ENCODE data around the gene TNRC18.

TNRC18 gene

DNA sequence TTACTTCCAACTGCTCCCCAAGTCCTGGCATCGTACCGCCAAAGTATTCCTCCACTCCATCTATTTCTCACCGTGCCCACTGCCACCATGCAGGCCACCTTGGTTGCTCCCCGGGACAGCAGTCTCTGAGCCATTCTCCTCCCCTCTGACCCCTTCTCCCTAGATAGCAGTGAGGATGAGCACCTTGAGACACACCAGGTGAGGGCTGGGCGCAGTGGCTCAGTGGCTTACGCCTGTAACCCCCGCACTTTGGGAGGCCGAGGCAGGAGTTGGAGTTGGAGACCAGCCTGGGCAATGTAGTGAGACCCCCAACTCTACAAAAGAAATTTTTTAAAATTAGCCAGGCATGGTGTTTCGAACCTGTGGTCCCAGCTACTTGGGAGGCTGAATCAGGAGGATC, 136.7 kb downstream of the TNRC18 start:
- ATAC-seq (ENCODE audit: insufficient read depth, low read depth), result no peak

DNA sequence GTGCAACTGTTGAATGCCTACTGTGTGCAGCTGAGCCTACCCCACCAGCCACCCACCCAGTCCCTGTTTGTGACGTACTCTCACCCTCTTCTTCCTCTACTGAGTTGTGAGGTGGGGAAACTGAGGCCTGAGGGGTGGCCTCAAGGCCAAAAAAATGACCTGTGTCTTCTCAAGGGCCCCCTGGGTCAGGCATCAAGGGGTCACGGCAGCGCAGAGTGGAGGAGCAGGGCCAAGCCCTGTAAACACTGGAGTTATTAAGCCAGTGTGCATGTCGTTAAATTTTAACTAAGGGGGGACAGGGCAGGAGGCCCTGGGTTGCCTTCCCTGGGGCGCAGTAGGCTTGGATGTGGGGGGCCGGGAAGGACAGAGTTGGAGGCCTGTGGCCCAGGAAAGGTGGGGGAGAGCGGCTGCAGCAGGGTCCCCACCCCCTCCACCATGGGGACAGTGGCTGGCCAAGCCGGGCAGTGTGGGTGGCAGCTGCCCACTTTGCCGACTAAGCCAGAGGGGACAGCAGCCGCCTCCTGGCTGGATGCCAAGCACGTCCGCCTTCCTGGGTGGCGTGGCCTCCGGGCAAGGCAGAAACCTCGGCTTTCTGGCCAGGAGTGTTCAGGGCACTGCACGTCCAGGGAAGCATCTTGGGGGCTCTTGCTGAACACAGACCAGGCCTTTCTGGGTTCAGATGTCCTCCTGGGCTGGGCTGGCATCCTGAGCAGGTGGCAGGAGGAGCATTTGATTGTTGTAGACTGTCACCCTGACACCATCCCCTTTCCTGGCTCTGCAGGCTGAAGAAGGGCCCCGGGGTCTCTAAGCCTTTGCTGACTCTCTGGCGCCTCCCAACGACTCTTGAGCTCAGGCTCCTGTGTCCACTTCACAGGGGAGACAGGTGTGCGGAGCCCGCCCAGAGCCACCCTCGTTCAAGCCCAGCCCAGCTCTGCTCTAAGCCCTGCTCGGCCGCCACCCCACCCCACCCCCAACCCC, 139.0 kb downstream of the TNRC18 start:
- H3K9ac ChIP-seq (ENCODE audit: low read depth, low read length), result no peak overlapping the region
- H3K4me3 ChIP-seq (ENCODE audit: low read depth in 1 of 2, low read length in 2 of 2), result no peak overlapping the region
- no peaks in the 10 kb centered on the region for H3K4me1 ChIP-seq (ENCODE audit: insufficient read depth, low read length)
- no peaks in the 10 kb centered on the region for H4K20me1 ChIP-seq (ENCODE audit: insufficient read depth, low read length)
- H3K27me3 ChIP-seq (ENCODE audit: insufficient read depth, low read length, poor library complexity), result no peaks in the 10 kb centered on the region
- no peak for ATAC-seq (ENCODE audit: insufficient read depth, low read depth)
- H3K9me3 ChIP-seq (ENCODE audit: insufficient read depth, low read length, severe bottlenecking), result no peaks in the 10 kb centered on the region
- TF ChIP-seq EZH2 (IDR thresholded peaks at IDR 0.05; ENCODE audit: borderline replicate concordance, low read depth, low read length, severe bottlenecking), result no peak
- TF ChIP-seq, protein P1, sequence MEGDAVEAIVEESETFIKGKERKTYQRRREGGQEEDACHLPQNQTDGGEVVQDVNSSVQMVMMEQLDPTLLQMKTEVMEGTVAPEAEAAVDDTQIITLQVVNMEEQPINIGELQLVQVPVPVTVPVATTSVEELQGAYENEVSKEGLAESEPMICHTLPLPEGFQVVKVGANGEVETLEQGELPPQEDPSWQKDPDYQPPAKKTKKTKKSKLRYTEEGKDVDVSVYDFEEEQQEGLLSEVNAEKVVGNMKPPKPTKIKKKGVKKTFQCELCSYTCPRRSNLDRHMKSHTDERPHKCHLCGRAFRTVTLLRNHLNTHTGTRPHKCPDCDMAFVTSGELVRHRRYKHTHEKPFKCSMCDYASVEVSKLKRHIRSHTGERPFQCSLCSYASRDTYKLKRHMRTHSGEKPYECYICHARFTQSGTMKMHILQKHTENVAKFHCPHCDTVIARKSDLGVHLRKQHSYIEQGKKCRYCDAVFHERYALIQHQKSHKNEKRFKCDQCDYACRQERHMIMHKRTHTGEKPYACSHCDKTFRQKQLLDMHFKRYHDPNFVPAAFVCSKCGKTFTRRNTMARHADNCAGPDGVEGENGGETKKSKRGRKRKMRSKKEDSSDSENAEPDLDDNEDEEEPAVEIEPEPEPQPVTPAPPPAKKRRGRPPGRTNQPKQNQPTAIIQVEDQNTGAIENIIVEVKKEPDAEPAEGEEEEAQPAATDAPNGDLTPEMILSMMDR (IDR thresholded peaks at IDR 0.05; ENCODE audit: borderline replicate concordance, extremely low read depth, low read length, poor library complexity, severe bottlenecking), result no peak
- DNase-seq, result no peak
- H2AFZ ChIP-seq (ENCODE audit: low read depth, low read length), result no peak overlapping the region
- no peaks in the 10 kb centered on the region for H3K79me2 ChIP-seq (ENCODE audit: insufficient read depth, low read length)
- H3K36me3 ChIP-seq (ENCODE audit: insufficient read depth, low read length), result no peaks in the 10 kb centered on the region
- H3K27ac ChIP-seq (ENCODE audit: low read length), result no peak overlapping the region
- no peak overlapping the region for H3K4me2 ChIP-seq (ENCODE audit: insufficient read depth, low read length)

More for the DNA sequence above, 136.7 kb downstream of the TNRC18 start:
- Histone ChIP-seq H4K20me1 (ENCODE audit: insufficient read depth, low read length) (no peaks in the 10 kb centered on the region), H3K9ac (ENCODE audit: low read depth, low read length) (no peak overlapping the region), H3K36me3 (ENCODE audit: insufficient read depth, low read length) (no peaks in the 10 kb centered on the region), H3K4me2 (ENCODE audit: insufficient read depth, low read length) (no peak overlapping the region), H3K79me2 (ENCODE audit: insufficient read depth, low read length) (no peaks in the 10 kb centered on the region), H3K4me3 (ENCODE audit: low read depth in 1 of 2, low read length in 2 of 2) (no peak overlapping the region), H3K9me3 (ENCODE audit: insufficient read depth, low read length, severe bottlenecking) (no peaks in the 10 kb centered on the region), H3K27me3 (ENCODE audit: insufficient read depth, low read length, poor library complexity) (no peaks in the 10 kb centered on the region), H3K27ac (ENCODE audit: low read length) (no peak overlapping the region), H2AFZ (ENCODE audit: low read depth, low read length) (no peak overlapping the region), H3K4me1 (ENCODE audit: insufficient read depth, low read length) (no peaks in the 10 kb centered on the region)
- DNase-seq, result no peak
- TF ChIP-seq, protein P1 (IDR thresholded peaks at IDR 0.05; ENCODE audit: borderline replicate concordance, extremely low read depth, low read length, poor library complexity, severe bottlenecking), result no peak
- no peak for TF ChIP-seq EZH2 (IDR thresholded peaks at IDR 0.05; ENCODE audit: borderline replicate concordance, low read depth, low read length, severe bottlenecking)

DNA sequence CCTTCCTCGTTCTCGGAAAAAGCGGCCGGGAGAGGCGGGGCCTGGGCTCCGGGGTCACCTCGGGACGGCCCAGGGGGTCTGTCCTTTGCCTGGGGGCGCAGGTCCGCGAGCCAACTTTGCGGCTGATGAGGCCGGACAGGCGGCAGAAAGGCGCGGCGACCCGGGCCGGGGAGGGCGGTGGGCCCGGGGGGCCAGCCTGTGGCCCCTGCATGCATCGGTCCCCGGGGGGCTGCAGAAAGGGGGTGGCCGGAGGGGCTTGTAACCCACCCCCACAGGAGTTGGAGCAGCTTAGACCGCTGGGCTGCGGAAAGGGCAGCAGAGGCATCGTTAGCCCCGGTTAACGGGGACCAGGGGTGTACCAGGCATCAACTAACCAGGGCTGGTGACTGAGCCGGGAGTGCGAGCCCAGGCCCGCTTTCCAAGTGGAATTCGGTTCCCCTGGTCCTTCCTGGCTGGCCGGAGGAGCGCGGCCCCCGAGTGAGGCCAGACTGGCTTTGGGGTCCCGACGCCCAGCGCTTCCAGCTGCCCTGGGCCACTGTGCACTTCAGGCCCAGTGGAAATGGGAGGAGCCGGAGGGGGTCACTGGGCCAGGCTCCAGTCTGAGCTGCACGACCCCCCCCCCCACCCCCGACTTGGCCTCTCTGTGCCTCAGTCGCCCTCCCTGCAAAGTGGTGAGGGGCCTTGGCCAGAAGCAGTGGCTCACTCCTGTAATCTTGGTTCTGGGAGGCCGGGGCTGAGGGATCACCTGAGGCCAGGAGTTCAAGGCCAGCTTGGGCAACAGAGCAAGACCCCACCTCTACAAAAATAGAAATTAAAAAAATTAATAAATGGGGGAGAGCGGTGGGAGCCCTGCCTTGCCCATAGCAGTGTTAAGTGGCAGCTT, 140.0 kb downstream of the TNRC18 start:
- H3K4me2 ChIP-seq (ENCODE audit: insufficient read depth, low read length), result no peak overlapping the region
- no peak overlapping the region for H3K4me3 ChIP-seq (ENCODE audit: low read depth in 1 of 2, low read length in 2 of 2)
- H3K9ac ChIP-seq (ENCODE audit: low read depth, low read length), result no peak overlapping the region
- H3K4me1 ChIP-seq (ENCODE audit: insufficient read depth, low read length), result no peaks in the 10 kb centered on the region
- TF ChIP-seq, protein P1 (IDR thresholded peaks at IDR 0.05; ENCODE audit: borderline replicate concordance, extremely low read depth, low read length, poor library complexity, severe bottlenecking), result no peak
- TF ChIP-seq EZH2 (IDR thresholded peaks at IDR 0.05; ENCODE audit: borderline replicate concordance, low read depth, low read length, severe bottlenecking), result no peak
- no peak overlapping the region for H3K27ac ChIP-seq (ENCODE audit: low read length)
- no peak for ATAC-seq (ENCODE audit: insufficient read depth, low read depth)
- H3K36me3 ChIP-seq (ENCODE audit: insufficient read depth, low read length), result no peaks in the 10 kb centered on the region
- no peaks in the 10 kb centered on the region for H3K9me3 ChIP-seq (ENCODE audit: insufficient read depth, low read length, severe bottlenecking)
- no peaks in the 10 kb centered on the region for H3K79me2 ChIP-seq (ENCODE audit: insufficient read depth, low read length)
- no peaks in the 10 kb centered on the region for H3K27me3 ChIP-seq (ENCODE audit: insufficient read depth, low read length, poor library complexity)
- H4K20me1 ChIP-seq (ENCODE audit: insufficient read depth, low read length), result no peaks in the 10 kb centered on the region
- no peak for DNase-seq
- no peak overlapping the region for H2AFZ ChIP-seq (ENCODE audit: low read depth, low read length)

Measured in DND-41 (cell line).